PC-9 (cell line): ENCODE measurements around the gene FDX2.

Experiments used
- EZH2 ChIP-seq: fragments of 200-600 bp; sonication (generic); IDR thresholded peaks from 2 replicates; pipeline ENCODE4 v1.8.0; 2017; ENCODE audit warnings: antibody characterized with exemption, low read depth
- TF ChIP-seq, protein P1 (sequence below): fragments of 200-600 bp; sonication (generic); conservative IDR thresholded peaks from 2 replicates; pipeline ENCODE4 v1.6.1; 2017; ENCODE audit warnings: mixed run types, antibody characterized with exemption, mild to moderate bottlenecking, moderate library complexity

DNA sequence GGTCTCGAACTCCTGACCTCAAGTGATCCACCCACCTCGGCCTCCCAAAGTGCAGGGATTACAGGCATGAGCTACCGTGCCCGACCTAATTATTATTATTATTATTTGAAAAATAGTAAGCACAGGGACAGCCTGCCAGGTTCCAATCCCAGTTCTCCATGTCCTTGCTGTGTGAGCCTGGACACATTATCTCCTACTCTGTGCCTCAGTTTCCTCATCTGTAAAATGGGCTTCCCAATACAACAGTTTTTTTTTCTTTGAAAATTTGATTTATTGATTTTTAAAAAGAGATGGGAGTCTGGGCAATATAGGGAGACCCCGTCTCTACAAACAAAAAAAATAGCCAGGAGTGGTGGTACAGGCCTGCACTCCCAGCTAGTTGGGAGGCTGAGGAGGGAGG is 9.5 kb downstream of the FDX2 start:
- TF ChIP-seq, protein P1, sequence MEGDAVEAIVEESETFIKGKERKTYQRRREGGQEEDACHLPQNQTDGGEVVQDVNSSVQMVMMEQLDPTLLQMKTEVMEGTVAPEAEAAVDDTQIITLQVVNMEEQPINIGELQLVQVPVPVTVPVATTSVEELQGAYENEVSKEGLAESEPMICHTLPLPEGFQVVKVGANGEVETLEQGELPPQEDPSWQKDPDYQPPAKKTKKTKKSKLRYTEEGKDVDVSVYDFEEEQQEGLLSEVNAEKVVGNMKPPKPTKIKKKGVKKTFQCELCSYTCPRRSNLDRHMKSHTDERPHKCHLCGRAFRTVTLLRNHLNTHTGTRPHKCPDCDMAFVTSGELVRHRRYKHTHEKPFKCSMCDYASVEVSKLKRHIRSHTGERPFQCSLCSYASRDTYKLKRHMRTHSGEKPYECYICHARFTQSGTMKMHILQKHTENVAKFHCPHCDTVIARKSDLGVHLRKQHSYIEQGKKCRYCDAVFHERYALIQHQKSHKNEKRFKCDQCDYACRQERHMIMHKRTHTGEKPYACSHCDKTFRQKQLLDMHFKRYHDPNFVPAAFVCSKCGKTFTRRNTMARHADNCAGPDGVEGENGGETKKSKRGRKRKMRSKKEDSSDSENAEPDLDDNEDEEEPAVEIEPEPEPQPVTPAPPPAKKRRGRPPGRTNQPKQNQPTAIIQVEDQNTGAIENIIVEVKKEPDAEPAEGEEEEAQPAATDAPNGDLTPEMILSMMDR: no peak
- no peak for TF ChIP-seq EZH2
